HL-60 (cell line): Measurements from ENCODE around the gene OR2H1.

ENCODE experiments used
- DNase-seq, 2 experiments: peaks; one replicate each; pipeline ENCODE4 v3.0.0-alpha.2; 2010 to 2020; ENCODE audit warnings: low read depth in 1 of 2, low spot score in 1 of 2
- H3K27ac ChIP-seq: fragments of 250-450 bp; sonication (Bioruptor Pico); replicated peaks from 2 replicates; pipeline ENCODE4 v1.5.1; 2020; ENCODE audit warnings: mild to moderate bottlenecking, moderate library complexity
- H3K27me3 ChIP-seq: fragments of 250-450 bp; sonication (Bioruptor Pico); 2 replicates; pipeline ENCODE4 v1.5.1; 2021; ENCODE audit warnings: mild to moderate bottlenecking, moderate library complexity; ENCODE audit not compliant: insufficient read depth, poor library complexity, severe bottlenecking
- H3K4me3 ChIP-seq: replicated peaks from 2 replicates; pipeline ENCODE4 v1.5.1; 2011; ENCODE audit warnings: mild to moderate bottlenecking, control low read depth, low read length; ENCODE audit not compliant: insufficient read depth
- GABPA ChIP-seq: IDR thresholded peaks from 2 replicates; pipeline ENCODE4 v1.6.1; 2012; ENCODE audit warnings: low read depth
- POLR2AphosphoS5 ChIP-seq: IDR thresholded peaks from 2 replicates; pipeline ENCODE4 v1.6.1; 2012; ENCODE audit warnings: low read depth
- SPI1 ChIP-seq: IDR thresholded peaks from 2 replicates; pipeline ENCODE4 v1.6.1; 2012; ENCODE audit warnings: low read depth, mild to moderate bottlenecking, borderline replicate concordance
- TF ChIP-seq, protein P1 (sequence below): IDR thresholded peaks from 2 replicates; pipeline ENCODE4 v1.6.1; 2012; ENCODE audit warnings: low read depth; ENCODE audit not compliant: insufficient replicate concordance
- TF ChIP-seq, protein P2 (sequence below): IDR thresholded peaks from one replicate; pipeline ENCODE4 v1.5.1; 2011; ENCODE audit warnings: low read length, control low read depth, inconsistent platforms; ENCODE audit not compliant: insufficient read depth

OR2H1 gene

DNA sequence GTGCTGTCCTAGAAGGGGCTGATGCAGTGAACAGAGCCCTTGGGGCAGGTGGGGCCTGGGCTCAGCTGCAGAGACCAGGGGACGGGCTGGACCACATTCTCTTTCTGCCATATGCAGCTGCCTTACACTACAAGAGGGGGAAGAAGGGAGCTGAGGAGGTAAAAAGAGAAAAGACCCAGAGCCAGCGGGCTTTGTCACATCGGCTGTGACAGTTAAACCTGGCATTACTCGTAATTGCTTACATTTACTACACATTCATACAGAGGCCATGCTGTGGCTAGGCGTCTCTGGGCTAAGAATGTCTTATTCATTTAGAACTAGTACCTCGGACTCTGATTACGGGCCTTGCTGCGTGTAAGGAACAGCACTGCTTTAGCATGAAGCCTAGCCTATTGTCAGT, 43.6 kb downstream of the OR2H1 start:
- no peak for DNase-seq
- Histone ChIP-seq H3K4me3 (no peak overlapping the region), H3K27me3 (peaks cover 3% of the 10 kb centered on the region), H3K27ac (no peak overlapping the region)
- TF ChIP-seq, protein P1, sequence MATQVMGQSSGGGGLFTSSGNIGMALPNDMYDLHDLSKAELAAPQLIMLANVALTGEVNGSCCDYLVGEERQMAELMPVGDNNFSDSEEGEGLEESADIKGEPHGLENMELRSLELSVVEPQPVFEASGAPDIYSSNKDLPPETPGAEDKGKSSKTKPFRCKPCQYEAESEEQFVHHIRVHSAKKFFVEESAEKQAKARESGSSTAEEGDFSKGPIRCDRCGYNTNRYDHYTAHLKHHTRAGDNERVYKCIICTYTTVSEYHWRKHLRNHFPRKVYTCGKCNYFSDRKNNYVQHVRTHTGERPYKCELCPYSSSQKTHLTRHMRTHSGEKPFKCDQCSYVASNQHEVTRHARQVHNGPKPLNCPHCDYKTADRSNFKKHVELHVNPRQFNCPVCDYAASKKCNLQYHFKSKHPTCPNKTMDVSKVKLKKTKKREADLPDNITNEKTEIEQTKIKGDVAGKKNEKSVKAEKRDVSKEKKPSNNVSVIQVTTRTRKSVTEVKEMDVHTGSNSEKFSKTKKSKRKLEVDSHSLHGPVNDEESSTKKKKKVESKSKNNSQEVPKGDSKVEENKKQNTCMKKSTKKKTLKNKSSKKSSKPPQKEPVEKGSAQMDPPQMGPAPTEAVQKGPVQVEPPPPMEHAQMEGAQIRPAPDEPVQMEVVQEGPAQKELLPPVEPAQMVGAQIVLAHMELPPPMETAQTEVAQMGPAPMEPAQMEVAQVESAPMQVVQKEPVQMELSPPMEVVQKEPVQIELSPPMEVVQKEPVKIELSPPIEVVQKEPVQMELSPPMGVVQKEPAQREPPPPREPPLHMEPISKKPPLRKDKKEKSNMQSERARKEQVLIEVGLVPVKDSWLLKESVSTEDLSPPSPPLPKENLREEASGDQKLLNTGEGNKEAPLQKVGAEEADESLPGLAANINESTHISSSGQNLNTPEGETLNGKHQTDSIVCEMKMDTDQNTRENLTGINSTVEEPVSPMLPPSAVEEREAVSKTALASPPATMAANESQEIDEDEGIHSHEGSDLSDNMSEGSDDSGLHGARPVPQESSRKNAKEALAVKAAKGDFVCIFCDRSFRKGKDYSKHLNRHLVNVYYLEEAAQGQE: no peak
- no peak for TF ChIP-seq POLR2AphosphoS5
- no peak for TF ChIP-seq SPI1
- TF ChIP-seq, protein P2, sequence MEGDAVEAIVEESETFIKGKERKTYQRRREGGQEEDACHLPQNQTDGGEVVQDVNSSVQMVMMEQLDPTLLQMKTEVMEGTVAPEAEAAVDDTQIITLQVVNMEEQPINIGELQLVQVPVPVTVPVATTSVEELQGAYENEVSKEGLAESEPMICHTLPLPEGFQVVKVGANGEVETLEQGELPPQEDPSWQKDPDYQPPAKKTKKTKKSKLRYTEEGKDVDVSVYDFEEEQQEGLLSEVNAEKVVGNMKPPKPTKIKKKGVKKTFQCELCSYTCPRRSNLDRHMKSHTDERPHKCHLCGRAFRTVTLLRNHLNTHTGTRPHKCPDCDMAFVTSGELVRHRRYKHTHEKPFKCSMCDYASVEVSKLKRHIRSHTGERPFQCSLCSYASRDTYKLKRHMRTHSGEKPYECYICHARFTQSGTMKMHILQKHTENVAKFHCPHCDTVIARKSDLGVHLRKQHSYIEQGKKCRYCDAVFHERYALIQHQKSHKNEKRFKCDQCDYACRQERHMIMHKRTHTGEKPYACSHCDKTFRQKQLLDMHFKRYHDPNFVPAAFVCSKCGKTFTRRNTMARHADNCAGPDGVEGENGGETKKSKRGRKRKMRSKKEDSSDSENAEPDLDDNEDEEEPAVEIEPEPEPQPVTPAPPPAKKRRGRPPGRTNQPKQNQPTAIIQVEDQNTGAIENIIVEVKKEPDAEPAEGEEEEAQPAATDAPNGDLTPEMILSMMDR: no peak
- no peak for TF ChIP-seq GABPA

DNA sequence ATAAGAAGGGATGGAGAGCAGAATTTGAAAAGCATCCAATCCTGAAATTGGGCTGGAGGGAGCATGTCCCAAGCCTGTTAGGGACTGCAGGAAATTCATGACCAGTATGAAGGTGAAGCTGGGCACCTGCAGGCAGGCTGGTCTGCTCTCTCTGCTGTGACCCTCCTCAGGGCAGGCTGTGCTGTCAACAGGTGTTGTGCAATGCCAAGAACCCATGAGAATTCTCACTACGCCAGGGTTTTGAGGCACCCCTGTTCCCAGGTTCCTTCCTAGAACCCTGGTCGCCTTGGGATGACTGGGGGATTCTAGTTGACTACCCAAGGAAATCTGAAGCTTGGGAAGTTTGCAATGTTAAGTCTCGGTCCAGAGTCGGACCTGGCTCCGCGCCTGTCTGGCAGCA, 44.2 kb downstream of the OR2H1 start:
- no peak for DNase-seq
- H3K27me3 ChIP-seq: peaks cover 3% of the 10 kb centered on the region

DNA sequence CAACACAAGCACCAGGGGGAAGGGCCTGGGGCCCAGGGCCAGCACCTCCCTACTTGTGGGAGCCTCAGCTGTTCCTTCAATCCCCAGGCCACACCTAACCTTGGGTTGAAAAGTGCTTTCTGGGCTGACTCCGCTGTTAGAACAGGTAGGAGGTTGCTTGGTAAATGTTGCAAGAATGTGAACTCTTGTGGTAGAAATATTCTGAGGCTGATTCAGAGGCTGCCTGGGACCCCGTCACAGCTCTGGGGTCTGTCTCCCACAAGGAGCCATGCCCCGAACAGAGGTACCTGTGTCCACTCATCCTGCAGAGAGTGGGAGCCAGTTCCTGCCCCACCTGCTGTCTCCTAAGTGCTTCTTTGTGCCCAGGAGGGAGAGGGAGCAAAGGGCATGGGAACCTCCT, 45.2 kb downstream of the OR2H1 start:
- TF ChIP-seq SPI1 (no peak), GABPA (no peak), POLR2AphosphoS5 (no peak)
- TF ChIP-seq, protein P1: no peak
- TF ChIP-seq, protein P2: no peak

More for the DNA sequence above, 44.2 kb downstream of the OR2H1 start:
- no peak overlapping the region for H3K27ac ChIP-seq
- H3K4me3 ChIP-seq: no peak overlapping the region
- TF ChIP-seq GABPA (no peak), POLR2AphosphoS5 (no peak), SPI1 (no peak)
- TF ChIP-seq, protein P2: no peak
- TF ChIP-seq, protein P1: no peak

More for the DNA sequence above, 45.2 kb downstream of the OR2H1 start:
- Histone ChIP-seq H3K4me3 (no peak overlapping the region), H3K27ac (no peak overlapping the region), H3K27me3 (peaks cover 3% of the 10 kb centered on the region)
- DNase-seq: no peak
